ENCODE measurements around the gene CBARP. TPM values are rescaled to one million over a fixed set of nuclear protein-coding genes. Genes with fewer than 3 reads are reported as not detected.

Gene CBARP
- total RNA-seq, 3 donors from 2014 or later: 0.63 to 1.4 (median 1.1) TPM

GRCh38 chr19:1254530-1255185, 16.9 kb upstream of the CBARP start:
- Mint-ChIP-seq H3K9me3 (no peaks in the 10 kb centered on the region), H3K36me3 (ENCODE audit: insufficient read depth) (peaks cover 19% of the 10 kb centered on the region), H3K27me3 (ENCODE audit: low read depth) (no peaks in the 10 kb centered on the region), H3K4me3 (peak overlapping the region; percentile 35), H3K4me1 (ENCODE audit: low read depth) (peaks cover 43% of the 10 kb centered on the region)
- ATAC-seq (no peak), DNase-seq (no peak)

- Mint-ChIP-seq H3K4me3 (peak overlapping the region; percentile 35), H3K36me3 (ENCODE audit: insufficient read depth) (peaks cover 19% of the 10 kb centered on the region), H3K9me3 (no peaks in the 10 kb centered on the region), H3K4me1 (ENCODE audit: low read depth) (peaks cover 38% of the 10 kb centered on the region), H3K27me3 (ENCODE audit: low read depth) (no peaks in the 10 kb centered on the region)
- DNase-seq (no peak), ATAC-seq (no peak)
Observed at GRCh38 chr19:1254081-1254527, 16.3 kb upstream of the CBARP start.

- Mint-ChIP-seq H3K4me1 (ENCODE audit: low read depth) (peaks cover 33% of the 10 kb centered on the region), H3K27me3 (ENCODE audit: low read depth) (no peaks in the 10 kb centered on the region), H3K9me3 (no peaks in the 10 kb centered on the region), H3K36me3 (ENCODE audit: insufficient read depth) (peaks cover 19% of the 10 kb centered on the region), H3K4me3 (peak overlapping the region; percentile 67)
- ATAC-seq: no peak
- DNase-seq: no peak
Observed at GRCh38 chr19:1253514-1254080, 15.8 kb upstream of the CBARP start.

- Mint-ChIP-seq H3K27me3 (ENCODE audit: low read depth) (no peaks in the 10 kb centered on the region), H3K4me1 (ENCODE audit: low read depth) (peaks cover 27% of the 10 kb centered on the region), H3K9me3 (no peaks in the 10 kb centered on the region), H3K4me3 (peak overlapping the region; percentile 90), H3K36me3 (ENCODE audit: insufficient read depth) (peaks cover 19% of the 10 kb centered on the region)
- ATAC-seq (peak; percentile 13 to 19), DNase-seq (peak; percentile 68)
Observed at GRCh38 chr19:1252821-1253513, 15.2 kb upstream of the CBARP start.

- DNase-seq (peak; percentile 50), ATAC-seq (no peak)
- no peaks in the 10 kb centered on the region for H3K9me3 Mint-ChIP-seq
Observed at GRCh38 chr19:1252221-1252820, 14.5 kb upstream of the CBARP start.

GRCh38 chr19:1251330-1252220, 13.8 kb upstream of the CBARP start:
- DNase-seq: peak; percentile 58

More at GRCh38 chr19:1252221-1252820, 14.5 kb upstream of the CBARP start:
- Mint-ChIP-seq H3K36me3 (ENCODE audit: insufficient read depth) (peaks cover 15% of the 10 kb centered on the region), H3K4me1 (ENCODE audit: low read depth) (peaks cover 21% of the 10 kb centered on the region), H3K27me3 (ENCODE audit: low read depth) (no peaks in the 10 kb centered on the region), H3K4me3 (peak overlapping the region; percentile 90)

GRCh38 chr19:1250437-1251260, 12.8 kb upstream of the CBARP start:
- ATAC-seq (no peak), DNase-seq (peak; percentile 48)
- Mint-ChIP-seq H3K36me3 (ENCODE audit: insufficient read depth) (peaks cover 14% of the 10 kb centered on the region), H3K4me1 (ENCODE audit: low read depth) (peaks cover 21% of the 10 kb centered on the region), H3K9me3 (no peaks in the 10 kb centered on the region), H3K27me3 (ENCODE audit: low read depth) (no peaks in the 10 kb centered on the region), H3K4me3 (peak overlapping the region; percentile 90)

More at GRCh38 chr19:1251330-1252220, 13.8 kb upstream of the CBARP start:
- no peaks in the 10 kb centered on the region for H3K9me3 Mint-ChIP-seq
- no peak for ATAC-seq
- H3K4me1 Mint-ChIP-seq (ENCODE audit: low read depth): peaks cover 20% of the 10 kb centered on the region
- peaks cover 14% of the 10 kb centered on the region for H3K36me3 Mint-ChIP-seq (ENCODE audit: insufficient read depth)
- H3K4me3 Mint-ChIP-seq: peak overlapping the region; percentile 90
- H3K27me3 Mint-ChIP-seq (ENCODE audit: low read depth): no peaks in the 10 kb centered on the region

- ATAC-seq (no peak), DNase-seq (no peak)
- Mint-ChIP-seq H3K36me3 (ENCODE audit: insufficient read depth) (peaks cover 11% of the 10 kb centered on the region), H3K9me3 (no peaks in the 10 kb centered on the region), H3K27me3 (ENCODE audit: low read depth) (no peaks in the 10 kb centered on the region), H3K4me1 (ENCODE audit: low read depth) (peaks cover 18% of the 10 kb centered on the region), H3K4me3 (peak overlapping the region; percentile 79)
Observed at GRCh38 chr19:1249990-1250436, 12.2 kb upstream of the CBARP start.

GRCh38 chr19:1249298-1249989, 11.6 kb upstream of the CBARP start:
- Mint-ChIP-seq H3K4me1 (ENCODE audit: low read depth) (peaks cover 16% of the 10 kb centered on the region), H3K27me3 (ENCODE audit: low read depth) (no peaks in the 10 kb centered on the region), H3K9me3 (no peaks in the 10 kb centered on the region), H3K36me3 (ENCODE audit: insufficient read depth) (peaks cover 5% of the 10 kb centered on the region), H3K4me3 (peak overlapping the region; percentile 79)
- peak; percentile 93 for DNase-seq
- ATAC-seq: peak; percentile 64

- ATAC-seq (peak; percentile 39 to 41), DNase-seq (peak; percentile 85)
- H3K4me1 Mint-ChIP-seq (ENCODE audit: low read depth): peaks cover 16% of the 10 kb centered on the region
- no peaks in the 10 kb centered on the region for H3K27me3 Mint-ChIP-seq (ENCODE audit: low read depth)
- peaks cover 5% of the 10 kb centered on the region for H3K36me3 Mint-ChIP-seq (ENCODE audit: insufficient read depth)
- no peaks in the 10 kb centered on the region for H3K9me3 Mint-ChIP-seq
- peak overlapping the region; percentile 74 for H3K4me3 Mint-ChIP-seq
Observed at GRCh38 chr19:1248786-1249297, 11.0 kb upstream of the CBARP start.

- peak within 1 kb of the TSS; percentile 74 for H3K4me3 Mint-ChIP-seq
- H3K9me3 Mint-ChIP-seq: no peaks in the 10 kb centered on the region
- H3K27me3 Mint-ChIP-seq (ENCODE audit: low read depth): no peaks in the 10 kb centered on the region
- ATAC-seq (peak; percentile 6 to 7), DNase-seq (peak; percentile 67)
- H3K4me1 Mint-ChIP-seq (ENCODE audit: low read depth): peaks cover 13% of the 10 kb centered on the region
- H3K36me3 Mint-ChIP-seq (ENCODE audit: insufficient read depth): peaks cover 5% of the 10 kb centered on the region
Observed at GRCh38 chr19:1248139-1248785, 10.5 kb upstream of the CBARP start, which contains the start of gene MIDN. Gene MIDN (plus strand): TSS chr19:1248583. CDS start chr19:1250297, 1,714 bp downstream.

GRCh38 chr19:1247748-1248138, 9.9 kb upstream of the CBARP start:
- H3K4me1 Mint-ChIP-seq (ENCODE audit: low read depth): peaks cover 15% of the 10 kb centered on the region
- peaks cover 5% of the 10 kb centered on the region for H3K36me3 Mint-ChIP-seq (ENCODE audit: insufficient read depth)
- H3K9me3 Mint-ChIP-seq: no peaks in the 10 kb centered on the region
- no peaks in the 10 kb centered on the region for H3K27me3 Mint-ChIP-seq (ENCODE audit: low read depth)
- DNase-seq (no peak), ATAC-seq (no peak)
- peak overlapping the region; percentile 29 for H3K4me3 Mint-ChIP-seq

Data from activated T-cell treated with anti-CD3 and anti-CD28 coated beads, Interleukin-2, amount 50 U/mL, for 4 hours (primary cell).